GM19372 (cell line): ENCODE results near the gene COA6.

ENCODE experiments used
- ATAC-seq: cut with Tn5 transposase; IDR thresholded peaks from one replicate; pipeline ENCODE4 v1.9.1; 2021; ENCODE audit warnings: mild to moderate bottlenecking, low read depth, moderate library complexity; ENCODE audit not compliant: unreplicated experiment

COA6 gene

GRCh38 chr1:234408757-234409156, 35.5 kb downstream of the COA6 start:
- ATAC-seq: no peak

GRCh38 chr1:234409328-234409727, 36.1 kb downstream of the COA6 start:
- ATAC-seq: no peak

- ATAC-seq: no peak
These were observed 39.6 kb downstream of the COA6 start for GRCh38 chr1:234412830-234413229.

GRCh38 chr1:234413485-234413884, 40.2 kb downstream of the COA6 start:
- ATAC-seq: no peak

- no peak for ATAC-seq
These were observed 40.7 kb downstream of the COA6 start for GRCh38 chr1:234413990-234414389.

GRCh38 chr1:234427950-234428646, 54.8 kb downstream of the COA6 start:
- no peak for ATAC-seq

- no peak for ATAC-seq
These were observed 56.2 kb downstream of the COA6 start for GRCh38 chr1:234429434-234429806.

GRCh38 chr1:234430691-234431090, 57.4 kb downstream of the COA6 start:
- no peak for ATAC-seq

- no peak for ATAC-seq
These were observed 58.0 kb downstream of the COA6 start for GRCh38 chr1:234431255-234431654.

GRCh38 chr1:234433563-234434285, 60.5 kb downstream of the COA6 start:
- ATAC-seq: no peak
